ENCODE measurements around the gene TMEM178B. TPM values are rescaled to one million over a fixed set of nuclear protein-coding genes. Genes with fewer than 3 reads are reported as not detected.

The TMEM178B gene
- total RNA-seq, 4 donors from 2014 or later = 1.3 to 1.8 (median 1.5) TPM

GRCh38 chr7:141290973-141291372 is 217.1 kb downstream of the TMEM178B start:
- DNase-seq (no peak), ATAC-seq (no peak)
- Histone ChIP-seq H3K9me3 (no peaks in the 10 kb centered on the region), H3K4me3 (no peak overlapping the region), H3K27me3 (no peaks in the 10 kb centered on the region), H3K27ac (no peak overlapping the region), H3K4me1 (no peaks in the 10 kb centered on the region), H3K36me3 (no peaks in the 10 kb centered on the region)
- intact Hi-C loops (cut with DNase I; ENCODE audit: low total_unique reads) (no loop called here), in situ Hi-C loops (cut with MboI; ENCODE audit: low sequenced_read_pairs in 4 of 4) (no loop called here)
- TF ChIP-seq POLR2A (IDR thresholded peaks at IDR 0.05) (no peak), CTCF (IDR thresholded peaks at IDR 0.05 in 4 of 5, conservative IDR thresholded peaks at IDR 0.05 in 1 of 5) (no peak)

GRCh38 chr7:141291541-141291940 is 217.7 kb downstream of the TMEM178B start:
- DNase-seq (no peak), ATAC-seq (no peak)
- Histone ChIP-seq H3K4me1 (no peaks in the 10 kb centered on the region), H3K9me3 (no peaks in the 10 kb centered on the region), H3K27me3 (no peaks in the 10 kb centered on the region), H3K36me3 (no peaks in the 10 kb centered on the region), H3K27ac (no peak overlapping the region), H3K4me3 (no peak overlapping the region)
- intact Hi-C loops (cut with DNase I; ENCODE audit: low total_unique reads) (no loop called here), in situ Hi-C loops (cut with MboI; ENCODE audit: low sequenced_read_pairs in 4 of 4) (no loop called here)
- TF ChIP-seq POLR2A (IDR thresholded peaks at IDR 0.05) (no peak), CTCF (IDR thresholded peaks at IDR 0.05 in 4 of 5, conservative IDR thresholded peaks at IDR 0.05 in 1 of 5) (no peak)

- Histone ChIP-seq H3K36me3 (no peaks in the 10 kb centered on the region), H3K4me1 (no peaks in the 10 kb centered on the region), H3K4me3 (no peak overlapping the region), H3K9me3 (no peaks in the 10 kb centered on the region), H3K27me3 (no peaks in the 10 kb centered on the region), H3K27ac (no peak overlapping the region)
- no peak for ATAC-seq
- intact Hi-C loops (cut with DNase I; ENCODE audit: low total_unique reads) = no loop called here
- no peak for DNase-seq
- TF ChIP-seq CTCF (IDR thresholded peaks at IDR 0.05 in 4 of 5, conservative IDR thresholded peaks at IDR 0.05 in 1 of 5) (no peak), POLR2A (IDR thresholded peaks at IDR 0.05) (no peak)
- in situ Hi-C loops (cut with MboI; ENCODE audit: low sequenced_read_pairs in 4 of 4) = no loop called here
These were observed 220.4 kb downstream of the TMEM178B start for GRCh38 chr7:141294143-141294829.

GRCh38 chr7:141295367-141295895 is 221.6 kb downstream of the TMEM178B start:
- ATAC-seq (no peak), DNase-seq (no peak)
- Histone ChIP-seq H3K27ac (no peak overlapping the region), H3K4me3 (no peak overlapping the region), H3K9me3 (no peaks in the 10 kb centered on the region), H3K36me3 (no peaks in the 10 kb centered on the region), H3K27me3 (no peaks in the 10 kb centered on the region), H3K4me1 (no peaks in the 10 kb centered on the region)
- intact Hi-C loops (cut with DNase I; ENCODE audit: low total_unique reads) (no loop called here), in situ Hi-C loops (cut with MboI; ENCODE audit: low sequenced_read_pairs in 4 of 4) (no loop called here)
- TF ChIP-seq CTCF (IDR thresholded peaks at IDR 0.05 in 4 of 5, conservative IDR thresholded peaks at IDR 0.05 in 1 of 5) = no peak
- no peak for TF ChIP-seq POLR2A (IDR thresholded peaks at IDR 0.05)
